CD4-positive, alpha-beta T cell treated with Interferon alpha-2 for 1 hour (primary cell): ENCODE data around the gene RUNX2.

Experiments
- DNase-seq, 2 donors: peaks; one replicate each; pipeline ENCODE4 v3.0.0-alpha.2; 2020 to 2022

Gene RUNX2

DNA sequence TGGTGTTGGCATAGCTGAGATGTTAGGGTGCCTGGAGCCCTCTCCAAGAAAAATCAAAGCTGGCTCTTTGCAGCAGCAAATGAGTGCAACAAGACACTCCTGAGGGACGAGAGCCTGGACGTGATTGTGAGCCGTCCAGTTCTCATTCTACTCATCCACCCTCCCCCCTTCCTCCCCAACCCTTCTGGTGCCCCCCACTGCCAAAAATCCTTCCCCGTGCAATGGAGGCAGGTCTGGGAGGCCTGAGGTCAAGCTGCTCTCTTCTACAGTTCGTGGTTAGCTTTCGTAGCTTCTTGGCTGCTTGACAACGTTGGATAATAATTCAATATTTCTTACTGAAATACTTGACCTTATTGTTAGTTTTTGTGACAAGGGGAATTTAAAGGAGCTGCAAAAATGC lies 234.9 kb downstream of the RUNX2 start:
- DNase-seq = no peak

DNA sequence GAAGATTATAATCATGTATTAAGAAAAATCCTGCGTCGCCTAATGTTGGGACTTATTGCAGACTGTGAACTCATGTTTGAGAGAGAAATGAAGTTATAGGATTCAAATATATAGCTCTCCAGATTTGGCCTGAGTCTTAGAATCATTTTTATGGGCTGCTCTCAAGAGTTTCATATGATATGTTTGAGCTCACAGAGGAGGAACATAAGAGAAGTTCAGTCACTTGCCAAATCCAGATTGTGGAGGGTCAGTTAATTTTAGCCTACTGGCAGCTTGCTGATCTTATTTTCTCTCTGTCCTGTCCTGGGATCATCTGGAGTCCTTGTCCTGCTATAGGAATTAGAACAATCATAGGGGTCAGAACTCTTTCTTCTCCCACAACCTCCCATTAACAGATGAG lies 235.7 kb downstream of the RUNX2 start:
- DNase-seq = no peak

DNA sequence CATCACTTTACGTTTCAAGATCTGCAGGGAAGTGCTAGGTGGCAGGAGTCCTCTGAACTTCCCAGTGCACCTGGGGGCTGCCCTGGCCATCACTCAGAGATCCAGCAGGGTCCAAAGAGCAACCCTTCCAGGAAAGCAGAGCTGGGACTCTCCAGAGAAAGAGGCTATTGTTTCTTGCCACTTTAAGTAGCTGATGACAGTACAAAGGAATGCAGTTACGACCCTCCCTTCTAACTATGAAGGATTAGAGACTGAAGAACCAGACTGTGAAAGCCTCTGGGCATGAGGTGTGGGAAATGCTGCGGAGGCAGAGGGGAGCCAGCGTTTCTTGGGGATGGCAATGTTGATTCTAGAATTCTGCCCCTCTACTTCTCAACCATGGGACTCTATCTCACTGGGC lies 238.8 kb downstream of the RUNX2 start:
- no peak for DNase-seq

DNA sequence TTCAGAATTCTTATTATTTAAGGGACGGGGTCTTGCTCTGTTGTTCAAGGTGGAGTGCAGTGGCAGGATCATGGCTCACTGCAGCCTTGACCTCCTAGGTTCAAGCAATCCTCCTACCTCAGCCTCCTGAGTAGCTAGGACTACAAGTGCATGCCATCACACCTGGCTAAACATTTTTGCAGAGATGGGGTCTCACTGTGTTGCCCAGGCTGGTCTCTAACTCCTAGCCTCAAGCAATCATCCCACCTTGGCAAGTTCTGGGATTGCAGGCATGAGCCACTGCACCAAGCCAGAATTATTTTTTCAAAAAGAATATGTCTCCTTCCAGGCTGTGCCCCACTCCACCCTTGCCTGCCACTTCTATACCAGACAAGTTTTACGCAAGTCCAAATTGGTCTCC lies 239.7 kb downstream of the RUNX2 start:
- DNase-seq = no peak

DNA sequence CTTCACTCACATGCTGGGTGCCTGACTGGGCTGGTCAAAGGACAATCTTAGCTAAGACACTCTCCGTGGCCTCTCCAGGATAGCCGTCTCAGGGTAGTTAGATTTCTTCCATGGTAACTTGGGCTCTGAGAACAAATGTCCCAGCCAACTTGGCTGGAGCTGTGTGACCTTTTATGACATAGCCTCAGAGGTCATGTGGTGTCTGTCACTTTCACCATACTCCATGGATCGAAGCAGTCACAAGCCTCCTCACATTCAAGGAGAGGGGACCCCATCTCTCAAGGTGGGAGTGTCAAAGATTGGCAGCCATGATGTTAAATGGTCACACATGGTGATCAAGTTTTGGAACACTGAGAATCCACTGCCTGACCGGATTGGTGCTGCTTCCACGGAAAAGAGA lies 240.5 kb downstream of the RUNX2 start:
- no peak for DNase-seq

DNA sequence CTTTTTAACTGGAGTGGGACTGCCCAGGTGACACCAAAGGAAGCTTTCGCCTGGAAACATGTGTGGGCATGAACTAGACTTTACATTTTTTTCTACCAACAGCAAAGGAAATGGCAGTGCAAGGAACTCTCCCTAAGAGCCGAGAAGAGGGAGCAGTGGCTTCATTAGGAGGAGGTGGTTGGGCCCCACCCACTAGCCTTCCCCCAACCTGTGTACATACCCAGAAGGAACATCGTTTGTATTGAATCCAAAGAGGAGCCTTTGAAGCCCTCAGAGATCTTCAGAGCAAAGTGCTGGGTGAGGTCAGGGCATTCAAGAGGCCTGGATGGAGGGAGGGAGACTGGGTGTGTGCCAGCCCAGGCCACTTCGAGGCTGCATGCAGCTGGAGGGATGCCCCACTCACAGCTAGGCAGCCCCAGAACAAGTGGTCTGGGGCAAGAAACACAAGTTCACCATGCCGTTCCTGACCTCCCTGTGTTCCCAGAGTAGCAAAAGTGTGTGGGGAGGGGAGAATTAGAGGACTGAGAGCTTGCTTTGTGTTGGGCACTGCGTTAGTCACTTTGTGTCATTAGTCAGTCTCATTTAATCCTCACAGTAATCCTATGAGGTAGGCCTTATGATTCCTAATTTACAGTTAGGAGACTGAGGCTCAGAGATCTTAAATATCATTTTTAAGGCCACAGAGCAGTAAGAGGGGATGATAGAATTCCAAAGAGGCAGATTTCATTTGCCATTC lies 241.2 kb downstream of the RUNX2 start:
- no peak for DNase-seq

DNA sequence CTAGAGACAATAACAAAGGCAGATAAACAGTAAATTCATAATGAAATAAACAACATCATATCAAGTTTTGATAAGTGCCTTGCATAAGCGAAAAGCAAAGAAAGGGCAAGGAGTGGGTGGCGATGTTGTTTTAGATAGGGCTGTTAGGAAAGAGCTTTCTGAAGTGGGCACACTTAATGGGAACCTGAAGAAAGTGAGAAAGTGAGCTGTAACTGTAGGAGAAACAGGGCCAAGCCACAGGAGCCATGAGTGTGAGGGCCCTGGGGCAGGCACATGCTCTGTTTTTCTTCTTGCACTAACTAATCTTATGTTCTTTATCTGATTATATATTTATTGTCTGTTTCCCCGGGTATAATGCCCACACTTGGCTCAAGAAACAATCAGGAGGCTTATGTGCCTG lies 243.0 kb downstream of the RUNX2 start:
- DNase-seq = no peak

DNA sequence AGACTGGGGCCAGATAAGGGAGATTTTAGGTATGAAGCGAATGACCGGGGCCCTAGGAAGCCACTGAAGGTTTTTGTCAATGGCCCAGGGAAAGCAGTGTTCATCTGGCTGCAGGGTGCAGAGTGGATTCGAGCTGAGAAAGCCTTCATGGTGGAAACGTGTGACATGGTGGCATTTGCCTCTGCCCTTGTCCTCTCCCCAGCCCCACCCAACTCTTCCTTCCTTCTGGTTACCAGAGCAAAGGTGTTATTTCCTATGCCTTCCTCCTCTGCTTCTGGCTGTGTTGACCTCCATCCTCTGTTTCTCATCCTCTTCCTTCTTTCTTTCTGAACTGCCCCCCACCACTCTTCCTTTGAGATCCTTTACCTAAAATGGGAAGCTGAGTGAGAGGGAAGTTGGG lies 244.7 kb downstream of the RUNX2 start:
- no peak for DNase-seq

DNA sequence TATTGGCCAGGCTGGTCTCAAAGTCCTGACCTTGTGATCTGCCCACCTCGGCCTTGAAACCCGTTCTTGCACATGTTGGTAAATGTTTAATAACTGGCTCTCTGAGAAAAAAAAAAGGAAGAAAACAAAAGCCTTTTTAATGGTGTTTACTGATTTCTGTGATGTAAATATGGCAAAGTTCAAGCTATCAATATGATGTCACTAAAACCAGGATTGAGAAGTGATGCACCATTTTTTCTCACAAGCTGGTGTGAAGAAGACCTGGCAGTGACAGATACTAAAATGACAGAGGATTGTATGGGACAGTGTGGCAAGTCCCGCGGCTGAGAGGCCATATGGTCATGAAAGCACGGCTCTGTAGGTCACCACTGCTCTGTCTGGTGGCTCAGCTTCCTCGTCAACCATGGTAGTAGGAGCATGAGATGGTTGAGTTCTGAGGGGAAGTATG lies 245.9 kb downstream of the RUNX2 start:
- no peak for DNase-seq

DNA sequence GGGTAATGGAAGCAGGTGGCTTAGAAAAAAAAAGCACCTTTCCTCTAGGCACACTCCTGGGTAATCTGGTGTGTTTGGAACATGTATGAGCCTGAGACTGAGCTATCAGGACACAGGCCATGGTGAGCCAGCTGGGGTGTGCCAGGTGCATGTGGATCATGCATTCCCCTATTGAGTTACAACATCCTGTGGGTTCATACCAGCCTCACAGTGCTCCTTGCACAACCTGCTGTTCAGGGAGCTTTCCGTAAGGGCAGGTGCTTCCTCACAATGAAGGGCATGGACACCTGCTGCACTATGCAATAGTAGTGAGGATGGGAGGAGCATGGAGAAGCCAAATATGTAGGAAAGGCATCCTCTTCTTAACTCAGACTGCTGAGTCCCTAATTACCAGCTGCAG lies 246.8 kb downstream of the RUNX2 start:
- no peak for DNase-seq

DNA sequence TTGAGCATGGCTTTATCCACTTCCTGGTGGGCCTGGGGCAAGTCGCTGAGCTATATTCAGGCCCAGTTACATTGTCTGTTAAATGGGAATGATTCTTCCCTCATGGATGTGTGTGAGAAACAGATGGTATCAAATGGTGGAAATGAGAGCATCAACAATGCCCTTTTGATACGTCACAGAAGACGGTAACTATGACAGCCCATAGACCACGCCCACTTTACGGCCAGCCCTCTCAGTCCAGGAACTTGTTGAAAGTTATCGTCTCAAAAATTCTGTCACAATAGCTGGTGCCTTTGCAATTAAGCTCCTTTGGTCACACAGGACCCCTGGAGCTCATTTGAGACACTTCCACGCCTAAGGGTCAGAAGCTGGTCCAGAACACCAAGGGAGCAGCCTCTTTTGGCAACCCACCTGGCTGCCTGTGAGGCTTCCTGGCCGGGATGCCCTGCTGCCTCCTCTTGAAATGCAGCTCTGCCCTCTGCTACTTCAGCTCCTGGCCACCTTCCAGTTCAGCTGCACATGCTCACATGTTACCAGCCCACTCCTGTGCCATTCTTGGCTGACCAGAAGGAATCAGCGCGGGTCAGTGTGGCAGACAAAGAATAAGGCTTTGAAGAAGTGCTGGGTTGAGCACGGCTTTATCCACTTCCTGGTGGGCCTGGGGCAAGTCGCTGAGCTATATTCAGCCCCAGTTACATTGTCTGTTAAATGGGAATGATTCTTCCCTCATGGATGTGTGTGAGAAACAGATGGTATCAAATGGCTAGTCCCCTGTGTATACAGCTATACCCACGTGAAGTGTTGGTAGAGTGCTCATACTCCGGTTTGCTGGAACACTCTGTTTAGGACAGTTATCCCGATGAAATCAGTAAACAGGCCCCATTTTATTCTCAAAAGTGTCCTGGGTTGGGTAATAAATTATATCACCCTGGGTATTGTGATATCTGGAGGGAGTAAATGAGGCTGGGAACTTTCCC lies 248.8 kb downstream of the RUNX2 start:
- no peak for DNase-seq

DNA sequence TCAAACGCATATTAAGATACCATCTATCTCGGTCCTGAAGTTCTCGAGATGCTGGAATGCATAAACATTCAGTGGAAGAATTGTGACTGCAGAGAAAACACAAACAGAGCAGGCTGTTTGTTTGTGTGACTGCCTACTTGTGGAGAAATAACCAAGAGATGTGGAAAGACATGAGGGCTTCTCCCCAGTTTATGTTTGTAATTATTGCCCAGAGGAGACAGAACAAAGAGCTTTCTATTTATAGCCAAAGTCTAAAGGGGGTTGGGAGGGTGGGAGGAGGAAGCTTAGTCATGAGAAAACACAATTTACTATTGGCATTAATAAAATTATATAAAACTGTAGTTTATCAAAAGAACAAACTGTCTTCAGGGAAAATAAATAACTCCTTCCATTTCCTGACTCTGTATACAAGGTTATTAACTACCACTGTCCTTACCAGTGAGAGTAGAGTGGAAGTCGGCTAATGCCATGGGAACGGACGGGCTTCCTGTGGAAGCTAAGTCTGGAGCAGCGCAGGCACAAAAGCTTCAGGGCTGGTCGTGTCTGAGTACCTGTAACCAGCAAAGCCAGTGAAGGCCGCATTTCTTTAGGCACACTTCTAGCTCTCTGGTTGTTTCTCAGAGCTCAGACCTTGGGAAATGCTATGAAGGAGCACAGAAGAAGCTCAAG lies 249.8 kb downstream of the RUNX2 start:
- DNase-seq = no peak

DNA sequence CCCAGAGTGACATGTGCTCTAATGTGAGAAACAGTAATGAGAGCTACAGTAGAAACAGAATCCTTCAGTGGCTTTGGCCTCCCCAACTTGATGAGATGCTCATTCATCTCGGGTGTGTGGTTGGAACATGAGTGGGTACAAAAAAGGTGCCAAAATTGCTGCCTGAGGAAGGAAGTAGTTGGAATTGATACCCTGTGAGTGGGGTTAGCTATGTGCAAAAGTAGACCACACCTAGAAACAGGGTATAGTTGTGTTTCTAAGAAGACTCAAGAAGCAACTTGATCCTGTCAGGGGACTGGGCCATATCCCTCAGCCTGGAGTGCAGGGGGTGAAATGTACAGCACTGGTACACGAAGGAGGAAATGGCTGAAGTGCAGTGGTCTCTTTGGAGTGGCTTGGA lies 256.0 kb downstream of the RUNX2 start:
- peak in 1 of 2 donors; percentile 23 for DNase-seq

DNA sequence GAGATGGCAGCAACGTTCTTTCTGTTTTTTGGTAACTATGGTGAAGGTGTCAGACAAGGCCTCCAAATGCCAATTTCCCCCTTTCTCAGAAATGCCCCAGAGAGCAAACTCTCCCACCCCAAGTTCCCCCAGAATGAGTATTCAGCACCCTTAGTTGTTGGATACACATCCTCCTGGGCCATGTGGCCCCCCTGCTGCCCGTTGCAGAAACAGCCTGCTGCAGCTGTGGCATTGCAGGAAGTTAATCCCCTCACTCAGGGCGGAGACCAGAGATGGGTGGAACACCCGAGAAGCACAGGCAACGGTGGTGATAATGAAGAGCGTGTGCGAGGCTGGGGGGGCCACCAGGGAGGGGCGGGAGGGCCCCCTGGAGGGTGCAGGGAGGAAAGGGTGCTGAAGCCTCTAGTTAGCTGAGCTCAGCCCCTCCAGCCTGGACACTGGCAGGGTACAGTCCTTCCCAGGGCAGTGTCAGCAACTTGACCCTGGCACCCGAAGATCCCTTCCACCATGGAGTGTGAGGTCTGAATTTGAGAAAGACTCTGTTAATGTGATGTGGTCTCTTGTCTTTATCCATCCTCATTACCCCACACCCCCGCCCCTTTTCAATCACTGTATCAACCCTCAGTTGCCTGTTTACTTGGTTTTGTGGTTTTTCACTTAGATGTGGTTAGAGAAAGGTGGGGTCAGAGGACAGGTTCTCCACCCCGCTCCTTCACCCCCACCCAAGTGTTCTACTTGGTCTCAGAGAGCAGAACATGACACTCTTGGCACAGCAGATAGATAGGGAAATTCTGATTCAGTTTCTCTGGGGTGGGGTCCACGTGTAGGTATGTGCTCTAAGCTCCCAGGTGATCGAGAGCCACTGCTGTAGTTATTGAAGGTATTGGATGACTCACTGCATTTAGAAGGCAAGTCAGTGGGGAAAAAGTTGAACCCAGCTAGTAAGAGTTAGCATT lies 258.4 kb downstream of the RUNX2 start:
- peak; percentile 49 to 86 for DNase-seq

DNA sequence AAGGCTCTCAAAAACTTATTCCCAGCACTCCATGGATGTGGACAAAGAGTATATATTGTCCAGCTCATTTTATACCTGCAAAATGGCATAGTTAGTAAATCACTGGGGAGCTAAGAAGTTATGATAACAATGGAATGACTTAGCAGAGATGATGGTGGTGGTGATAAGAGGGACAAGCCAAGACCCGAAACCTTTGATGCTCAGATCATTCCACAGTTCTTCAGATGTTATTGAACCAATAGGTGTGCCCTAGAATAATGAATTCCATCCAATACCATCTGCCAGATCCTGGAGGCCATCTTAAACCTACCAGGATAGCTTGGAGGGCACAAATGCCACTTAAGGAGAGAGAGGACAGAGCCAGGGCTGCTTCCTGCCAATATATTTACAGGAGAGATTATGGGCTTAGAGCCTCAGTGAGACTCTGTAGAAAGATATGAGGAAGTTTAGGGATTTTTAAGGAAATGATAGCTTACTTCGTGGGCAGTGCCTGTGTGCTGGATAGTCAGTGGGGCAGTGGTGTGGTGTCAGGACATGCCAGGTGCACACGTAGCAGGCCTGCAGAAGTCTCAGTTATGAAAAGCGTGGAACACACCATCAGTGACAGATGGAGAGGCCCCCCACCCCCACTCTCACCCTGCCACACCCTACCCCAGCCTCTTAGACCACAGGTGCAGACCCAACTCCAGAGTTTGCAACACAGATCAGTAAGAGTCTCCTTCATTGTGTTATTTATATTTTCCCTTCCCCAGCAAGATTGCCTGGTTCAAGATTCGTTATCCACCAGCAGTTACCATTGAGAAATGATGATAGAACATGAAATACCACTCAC lies 259.3 kb downstream of the RUNX2 start:
- DNase-seq = no peak

DNA sequence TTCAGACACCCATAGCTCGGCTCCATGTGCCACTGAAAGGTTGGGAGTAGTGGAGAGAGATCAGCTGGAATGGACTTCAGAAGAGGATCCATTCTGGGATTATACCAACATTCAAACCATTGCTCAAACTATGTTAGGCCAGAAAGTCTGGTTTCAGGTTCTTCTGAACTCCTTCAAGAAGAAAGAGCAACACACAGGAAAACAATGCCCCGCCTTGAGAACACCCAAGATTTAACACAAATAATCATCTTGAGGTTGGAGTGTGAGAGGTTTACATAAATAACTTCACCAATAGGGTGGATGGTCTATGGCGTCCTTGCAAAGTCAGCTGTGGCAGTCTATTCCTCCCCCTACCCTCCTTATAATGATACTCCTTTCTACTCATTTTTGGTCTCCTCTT lies 261.2 kb downstream of the RUNX2 start:
- peak in 1 of 2 donors; percentile 13 for DNase-seq

DNA sequence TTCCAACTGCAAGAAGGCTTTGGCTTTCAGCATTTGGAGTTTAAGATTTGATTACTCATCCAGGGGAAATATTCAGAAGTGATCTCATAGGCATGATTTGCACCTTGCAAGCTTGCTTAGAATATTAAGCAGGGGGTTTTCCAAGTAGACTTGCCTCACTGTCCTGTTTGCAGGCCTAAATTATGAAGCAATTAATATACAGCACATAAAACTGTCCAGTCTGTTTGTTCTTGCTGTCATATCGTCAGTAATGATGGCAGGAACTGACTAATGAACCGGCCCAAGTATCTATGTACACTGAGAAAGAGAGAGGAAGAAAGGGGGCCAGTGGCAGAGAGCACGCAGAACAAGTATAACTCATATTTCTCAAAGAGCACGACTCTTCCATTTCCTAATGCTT lies 262.1 kb downstream of the RUNX2 start:
- no peak for DNase-seq

DNA sequence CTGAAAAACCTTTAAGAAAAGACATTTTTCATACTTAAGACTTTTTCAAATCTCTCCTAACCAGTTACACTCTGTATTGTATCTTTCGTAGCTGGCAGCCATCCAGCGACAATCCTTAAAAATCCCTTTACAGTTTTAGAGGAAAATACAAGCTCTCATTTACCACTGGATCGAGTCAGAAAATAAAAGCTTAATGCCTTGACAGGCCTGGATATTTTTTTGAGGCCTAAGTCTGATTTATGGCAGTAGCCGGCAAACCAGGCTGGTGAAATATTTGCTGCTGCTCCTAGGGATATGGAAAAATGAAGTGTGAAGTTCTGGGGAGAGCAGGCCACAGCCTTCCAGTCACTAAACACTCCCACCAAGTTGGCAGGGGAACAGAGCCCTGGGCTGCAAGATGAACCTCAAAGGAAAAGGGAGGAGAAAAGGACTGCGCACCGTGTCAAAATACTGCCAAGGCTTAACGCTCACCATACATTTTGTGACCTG lies 262.6 kb downstream of the RUNX2 start:
- no peak for DNase-seq

DNA sequence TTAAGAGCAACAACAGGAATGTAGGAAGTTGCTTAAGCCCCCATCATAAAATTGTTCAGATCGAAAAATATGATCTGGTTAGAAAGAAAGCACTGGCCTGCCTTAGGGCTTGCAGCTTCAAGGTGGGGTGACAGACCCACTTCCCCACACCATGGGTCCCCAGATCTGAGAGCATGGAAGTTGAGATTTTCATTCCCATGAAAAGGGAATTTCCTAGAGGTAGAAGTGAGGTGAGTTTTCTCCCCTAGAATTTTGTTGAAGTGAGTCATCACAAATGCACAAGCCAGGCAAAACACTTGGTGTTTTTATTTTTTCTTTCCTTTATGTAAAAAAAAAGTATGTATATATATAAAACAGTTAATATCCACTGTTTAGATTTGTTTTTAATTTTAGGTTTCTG lies 263.2 kb downstream of the RUNX2 start:
- no peak for DNase-seq

DNA sequence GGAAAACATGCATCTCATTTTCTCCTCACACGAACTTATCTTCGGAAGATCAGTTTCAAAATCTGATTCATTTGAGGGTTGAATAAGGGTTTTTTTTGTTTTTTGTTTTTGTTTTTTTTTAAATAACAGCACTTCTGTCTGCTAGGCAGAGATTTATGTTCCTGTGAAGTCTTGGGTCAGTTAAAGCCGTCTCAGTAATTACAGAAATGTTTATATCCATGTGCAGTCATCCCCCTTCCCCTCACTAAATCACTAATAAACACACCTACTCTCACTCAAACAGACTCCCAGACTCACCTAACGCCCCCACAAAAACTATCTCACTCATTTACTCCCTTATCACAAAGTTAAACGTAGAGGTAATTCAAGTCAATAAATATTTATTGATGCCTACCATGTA lies 263.8 kb downstream of the RUNX2 start:
- DNase-seq = no peak

DNA sequence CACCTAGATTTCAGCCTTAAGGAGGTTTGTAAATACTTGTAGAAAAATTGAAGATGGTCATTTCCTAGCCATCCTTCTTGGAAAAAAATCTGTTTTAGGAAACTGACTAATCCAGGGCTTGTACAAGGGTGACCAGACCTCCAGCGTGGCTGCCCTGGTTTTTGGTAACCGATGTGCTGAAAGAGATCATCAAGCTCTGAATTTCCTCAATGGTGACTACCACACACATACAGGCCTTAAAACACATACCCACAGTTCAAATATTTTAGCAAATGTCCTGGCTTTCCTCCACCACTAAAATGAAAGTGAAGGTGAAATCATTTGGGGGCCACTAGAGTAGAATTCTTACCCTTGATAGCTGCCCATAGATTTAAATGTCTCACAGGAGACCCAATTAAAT lies 264.9 kb downstream of the RUNX2 start:
- DNase-seq = no peak
